GM12878 (cell line): Measurements from ENCODE around the gene MAD2L2. TPM values are rescaled to one million over a fixed set of nuclear protein-coding genes. Genes with fewer than 3 reads are reported as not detected.

Experiments used
- ATAC-seq: fragments of 200-7000 bp; cut with Tn5 transposase; 3 replicates; pipeline ENCODE4 v1.9.1; 2020; ENCODE audit warnings: mild to moderate bottlenecking, moderate library complexity
- BruUV-seq: library from RNA; stranded (reverse); fragments of 400-500 nt; replicated peaks from 2 replicates; lab custom pipeline; 2021; lab: Mats Ljungman, UMichigan
- CTCF ChIA-PET: fragments of 300-600 bp; sonication (Branson Sonifier 250); formaldehyde crosslinking; extraction: SDS; loops from one replicate; lab custom pipeline; 2021; ENCODE audit warnings: inconsistent platforms; lab: Yijun Ruan, JAX
- POLR2A ChIA-PET: fragments of 350-600 bp; formaldehyde crosslinking; extraction: SDS; loops from one replicate; lab custom pipeline; 2021; ENCODE audit warnings: inconsistent platforms; lab: Charles Lee
- RAD21 ChIA-PET: fragments of 300-600 bp; sonication (Branson Sonifier 250); formaldehyde crosslinking; loops from one replicate; lab custom pipeline; 2023; ENCODE audit warnings: antibody characterized with exemption; ENCODE audit not compliant: unreplicated experiment; lab: Charles Lee
- SMC1A ChIA-PET: fragments of 300-600 bp; sonication (Branson Sonifier 250); formaldehyde crosslinking; loops from one replicate; lab custom pipeline; 2023; ENCODE audit not compliant: unreplicated experiment, uncharacterized antibody; lab: Charles Lee
- DNase-seq: peaks from one replicate; pipeline ENCODE4 v3.0.0-alpha.2; 2011; ENCODE audit warnings: low read depth, low spot score
- FAIRE-seq: peaks from 3 replicates; lab custom pipeline; 2011; peaks lifted over from hg19 to GRCh38; lab: Jason Lieb, UNC
- H2AFZ ChIP-seq: 2 replicates; pipeline ENCODE4 v1.6.0; 2011; ENCODE audit warnings: low read depth, low read length, control low read depth; ENCODE audit not compliant: control insufficient read depth
- H3K27ac ChIP-seq: 2 replicates; pipeline ENCODE4 v1.5.1; 2011; ENCODE audit warnings: control low read depth; ENCODE audit not compliant: control insufficient read depth, insufficient read depth
- H3K27me3 ChIP-seq, 2 experiments: replicated peaks in 1 of 2; 2 replicates each; pipeline versions ENCODE4 v1.6.0 to v1.6.1; 2011; ENCODE audit warnings: low read length in 1 of 2; ENCODE audit not compliant: control insufficient read depth in 2 of 2, insufficient read depth in 2 of 2
- H3K36me3 ChIP-seq, 2 experiments: 2 replicates each; pipeline ENCODE4 v1.5.1; 2011; ENCODE audit warnings: low read length in 1 of 2; ENCODE audit not compliant: control insufficient read depth in 2 of 2, insufficient read depth in 2 of 2
- H3K4me1 ChIP-seq: 2 replicates; pipeline ENCODE4 v1.6.1; 2011; ENCODE audit warnings: mild to moderate bottlenecking, low read length, moderate library complexity, mixed read lengths; ENCODE audit not compliant: control insufficient read depth, insufficient read depth
- H3K4me2 ChIP-seq: 2 replicates; pipeline ENCODE4 v1.6.0; 2011; ENCODE audit warnings: control low read depth; ENCODE audit not compliant: control insufficient read depth, insufficient read depth
- H3K4me3 ChIP-seq: fragments of 200-600 bp; sonication (generic); 2 replicates; pipeline ENCODE4 v1.5.1; 2016
- H3K79me2 ChIP-seq: 2 replicates; pipeline ENCODE4 v1.6.0; 2011; ENCODE audit warnings: low read length; ENCODE audit not compliant: control insufficient read depth, insufficient read depth
- H3K9ac ChIP-seq: 2 replicates; pipeline ENCODE4 v1.8.0; 2011; ENCODE audit warnings: low read length, control low read depth, mixed read lengths; ENCODE audit not compliant: control insufficient read depth, insufficient read depth
- H3K9me3 ChIP-seq: replicated peaks from 3 replicates; pipeline ENCODE4 v1.5.1; 2011; ENCODE audit warnings: mild to moderate bottlenecking, low read length; ENCODE audit not compliant: control insufficient read depth, insufficient read depth
- H4K20me1 ChIP-seq: 2 replicates; pipeline ENCODE4 v1.6.0; 2011; ENCODE audit not compliant: control insufficient read depth, insufficient read depth
- FOXK2 ChIP-seq: fragments of 450-650 bp; IDR thresholded peaks from 2 replicates; pipeline ENCODE4 v1.6.1; 2017; ENCODE audit warnings: mild to moderate bottlenecking, moderate library complexity
- FOXM1 ChIP-seq: IDR thresholded peaks from 2 replicates; pipeline ENCODE4 v1.6.1; 2012; ENCODE audit warnings: low read depth, mild to moderate bottlenecking, inconsistent platforms, low read length, moderate library complexity
- MEF2B ChIP-seq: fragments of 450-650 bp; IDR thresholded peaks from 2 replicates; pipeline ENCODE4 v1.6.1; 2018; ENCODE audit warnings: mild to moderate bottlenecking, moderate library complexity; ENCODE audit not compliant: partially characterized antibody, poor library complexity, severe bottlenecking
- RFX5 ChIP-seq: IDR thresholded peaks from 2 replicates; pipeline ENCODE4 v1.6.1; 2011; ENCODE audit warnings: low read depth, low read length, improper control_type of control experiment
- SPI1 ChIP-seq: IDR thresholded peaks from 2 replicates; pipeline ENCODE4 v1.6.1; 2011; ENCODE audit warnings: low read depth, mild to moderate bottlenecking, low read length, moderate library complexity, borderline replicate concordance; ENCODE audit not compliant: insufficient read depth
- TCF12 ChIP-seq: IDR thresholded peaks from 2 replicates; pipeline ENCODE4 v1.6.1; 2011; ENCODE audit warnings: low read depth, mild to moderate bottlenecking, low read length
- ZSCAN29 ChIP-seq: fragments of 450-650 bp; IDR thresholded peaks from 2 replicates; pipeline ENCODE4 v1.6.1; 2017; ENCODE audit warnings: mild to moderate bottlenecking, moderate library complexity
- WGBS: methylation state at CpG from one replicate; pipeline ENCODE4 v1.1.6; 2016; ENCODE audit warnings: low lambda C conversion rate; ENCODE audit not compliant: insufficient replicate concordance, insufficient coverage; ENCODE audit errors: missing lambda C conversion rate; 5-methylcytosine and 5-hydroxymethylcytosine counted together
- in situ Hi-C: fragments of 300-500 bp; cut with MboI; formaldehyde crosslinking; loops from 9 replicates; pipeline ENCODE4 v1.14.3; 2018; ENCODE audit warnings: mixed read lengths
- intact Hi-C: fragments of 100-400 bp; cut with micrococcal nuclease; formaldehyde crosslinking; loops from one replicate; pipeline ENCODE4 v1.14.2; 2022; ENCODE audit not compliant: unreplicated experiment
- polyA plus RNA-seq, 11 experiments: library from polyadenylated mRNA; depleted of rRNA in 4 of 11; unstranded in 6 of 11; stranded (reverse) in 5 of 11; fragments of >200 nt; fragmentation: Nextera tagmentation in 4 of 11; fragmentation: Illumina TruSeq in 1 of 11; extraction: Ambion mirVana in 4 of 11; extraction: Trizol in 1 of 11; gene quantifications; 1 replicate in 1 of 11; 2 replicates in 10 of 11; pipeline versions ENCODE4 v1.2.1 to v1.2.3, GENCODE V29; 2011 to 2016; ENCODE audit warnings: inconsistent platforms in 2 of 11, missing spikeins in 2 of 11, low read depth in 1 of 11
- total RNA-seq, 4 experiments: library from RNA; depleted of rRNA in 3 of 4; stranded (reverse); fragments of >200 nt in 3 of 4; fragmentation: Illumina TruSeq in 1 of 4; extraction: Trizol in 1 of 4; gene quantifications; 2 replicates each; pipeline versions ENCODE4 v1.2.1 to v1.2.3, GENCODE V29; 2013 to 2021
- TF ChIP-seq, protein P1 (sequence below): fragments of 450-650 bp; IDR thresholded peaks from 2 replicates; pipeline ENCODE4 v1.6.1; 2017; ENCODE audit warnings: mild to moderate bottlenecking

The MAD2L2 gene
- total and polyA plus RNA-seq, 10 of the 15 experiments (the other 5 are each of a cell fraction or from before 2014, with no cell fraction given): 3.5 to 95.0 (median 53.2) TPM

DNA sequence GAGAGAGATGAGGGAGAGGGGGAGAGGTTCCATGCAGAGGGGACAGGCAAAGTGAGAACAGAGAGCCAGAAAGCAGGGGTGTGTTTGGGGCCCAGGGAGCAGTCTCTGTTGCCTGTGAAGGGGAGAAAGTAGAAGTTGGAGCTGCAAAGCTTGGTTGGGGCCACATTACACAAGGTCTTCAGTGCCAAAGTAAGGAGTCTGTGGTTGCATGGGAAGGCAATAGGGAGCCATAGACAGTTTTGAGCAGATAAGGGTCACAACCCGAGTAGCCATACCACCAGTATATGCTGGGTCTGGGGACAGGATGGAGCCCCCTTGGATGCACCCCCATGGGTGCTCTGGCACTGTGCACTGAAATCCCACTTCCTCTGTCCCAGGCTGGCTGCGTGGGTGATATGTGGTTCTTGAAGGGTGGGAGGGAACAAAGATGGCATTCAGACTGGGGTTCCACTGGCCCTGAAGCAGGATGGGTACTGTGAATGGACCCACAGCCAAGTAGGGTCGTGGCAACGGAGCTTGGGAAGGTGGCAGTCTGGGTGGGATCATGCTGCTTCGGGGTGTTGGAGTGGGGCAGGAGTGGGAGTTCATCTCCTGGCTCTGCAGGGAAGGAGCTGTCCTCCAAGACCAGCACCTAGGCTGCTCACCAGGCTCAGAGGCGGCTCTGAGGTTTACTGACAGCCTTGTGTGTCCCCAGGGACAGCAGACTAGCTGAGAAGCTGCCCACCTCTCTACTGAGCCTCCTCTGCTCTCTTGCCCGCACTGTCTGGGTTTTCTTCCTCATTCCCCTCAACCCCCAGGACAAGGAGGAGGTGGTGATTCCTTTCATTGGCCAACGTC, 22.6 kb upstream of the MAD2L2 start:
- Histone ChIP-seq H3K27ac (no peak overlapping the region), H4K20me1 (no peaks in the 10 kb centered on the region), H3K4me2 (no peak overlapping the region), H3K4me1 (no peaks in the 10 kb centered on the region; the same call in 1 of the 2 replicates), H3K36me3 (no peaks in the 10 kb centered on the region), H3K27me3 (peaks cover 2 to 7% of the 10 kb centered on the region in 2 experiments), H3K9ac (no peak overlapping the region), H3K4me3 (no peak overlapping the region), H3K79me2 (no peaks in the 10 kb centered on the region), H3K9me3 (no peaks in the 10 kb centered on the region), H2AFZ (no peak overlapping the region)
- in situ Hi-C loops: no loop called here
- WGBS: 2% methylated on average over 8 of the region's 8 CpGs
- ChIA-PET SMC1A (no interaction called here), RAD21 (interaction anchor here (0.8 kb wide), 1 partner anchor 40 kb away, joined by 3 read pairs; the partner anchor contains the start of gene FBXO6), POLR2A (no interaction called here), CTCF (no interaction called here)
- TF ChIP-seq SPI1 (peak; percentile 21; the same call in 1 of the 2 replicates), MEF2B (peak; percentile 69), TCF12 (no peak), ZSCAN29 (no peak), RFX5 (no peak), FOXM1 (no peak), FOXK2 (no peak)
- TF ChIP-seq, protein P1, sequence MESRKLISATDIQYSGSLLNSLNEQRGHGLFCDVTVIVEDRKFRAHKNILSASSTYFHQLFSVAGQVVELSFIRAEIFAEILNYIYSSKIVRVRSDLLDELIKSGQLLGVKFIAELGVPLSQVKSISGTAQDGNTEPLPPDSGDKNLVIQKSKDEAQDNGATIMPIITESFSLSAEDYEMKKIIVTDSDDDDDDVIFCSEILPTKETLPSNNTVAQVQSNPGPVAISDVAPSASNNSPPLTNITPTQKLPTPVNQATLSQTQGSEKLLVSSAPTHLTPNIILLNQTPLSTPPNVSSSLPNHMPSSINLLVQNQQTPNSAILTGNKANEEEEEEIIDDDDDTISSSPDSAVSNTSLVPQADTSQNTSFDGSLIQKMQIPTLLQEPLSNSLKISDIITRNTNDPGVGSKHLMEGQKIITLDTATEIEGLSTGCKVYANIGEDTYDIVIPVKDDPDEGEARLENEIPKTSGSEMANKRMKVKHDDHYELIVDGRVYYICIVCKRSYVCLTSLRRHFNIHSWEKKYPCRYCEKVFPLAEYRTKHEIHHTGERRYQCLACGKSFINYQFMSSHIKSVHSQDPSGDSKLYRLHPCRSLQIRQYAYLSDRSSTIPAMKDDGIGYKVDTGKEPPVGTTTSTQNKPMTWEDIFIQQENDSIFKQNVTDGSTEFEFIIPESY: no peak
- ATAC-seq (peak; percentile 58), FAIRE-seq (no peak), DNase-seq (no peak)
- no TSS peak for BruUV-seq
- intact Hi-C loops: no loop called here
